AG04449 (cell line): ENCODE results near the gene RAB3IL1.
A peak's percentile ranks its signal among the peaks of the same experiment; 100 is the strongest.

Experiments used
- CTCF ChIA-PET: fragments of 350-600 bp; formaldehyde crosslinking; extraction: SDS; loops from one replicate; lab custom pipeline; 2021; ENCODE audit warnings: antibody characterized with exemption; lab: Yijun Ruan, JAX
- POLR2A ChIA-PET: fragments of 400-600, 350-600 bp; formaldehyde crosslinking; extraction: SDS; loops from one replicate; lab custom pipeline; 2020; ENCODE audit warnings: antibody characterized with exemption, inconsistent platforms; lab: Yijun Ruan, JAX
- DNase-seq: peaks from one replicate; pipeline ENCODE4 v3.0.0-alpha.2; 2010; ENCODE audit warnings: low read depth, low spot score
- H3K4me3 ChIP-seq: 2 replicates; pipeline ENCODE4 v1.5.1; 2011; ENCODE audit warnings: low read depth, mild to moderate bottlenecking, control low read depth, low read length
- TF ChIP-seq, protein P1 (sequence below): IDR thresholded peaks from one replicate; pipeline ENCODE4 v1.5.1; 2011; ENCODE audit warnings: mild to moderate bottlenecking, moderate library complexity, low read length, control low read depth, inconsistent platforms; ENCODE audit not compliant: insufficient read depth; ENCODE audit errors: missing control alignments

Gene RAB3IL1

DNA sequence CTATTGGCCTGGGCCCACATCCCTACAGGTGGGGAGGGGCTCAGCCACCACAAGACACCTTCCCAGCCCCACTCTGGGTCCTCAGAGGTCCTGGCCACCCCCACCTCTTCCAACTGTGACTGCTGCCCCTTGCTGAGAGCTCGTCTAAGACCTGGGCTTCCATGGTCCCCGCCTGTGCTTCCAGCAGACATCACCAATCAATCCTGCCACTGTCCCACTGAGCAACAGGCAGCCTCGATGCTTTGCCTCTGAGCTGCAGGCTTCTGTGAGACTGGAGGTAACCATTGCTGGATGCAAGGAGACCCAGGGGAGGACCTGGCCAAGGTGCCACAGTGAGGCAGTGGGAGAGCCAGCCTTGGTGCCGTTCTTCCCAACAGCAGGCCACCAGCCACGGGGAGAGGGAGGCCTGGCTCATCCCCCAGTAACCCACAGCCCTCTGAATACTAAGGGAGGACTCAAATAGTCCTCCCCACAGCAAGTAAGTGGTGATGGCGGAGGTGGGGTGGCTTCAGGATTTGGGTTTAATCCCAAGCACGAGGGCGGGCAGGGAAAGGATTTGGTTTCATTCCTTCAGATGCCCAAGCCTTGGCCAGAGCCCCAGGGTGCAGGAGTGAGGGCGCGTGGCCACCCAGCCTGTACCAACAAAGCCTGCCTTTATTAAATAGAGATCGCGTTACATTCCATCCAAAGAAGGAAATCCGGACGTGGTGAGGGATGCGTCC, 20.5 kb downstream of the RAB3IL1 start:
- POLR2A ChIA-PET = no interaction called here
- CTCF ChIA-PET = interaction anchor here (0.7 to 18.2 kb wide), 26 partner anchors 8 to 226 kb away, joined by 3 to 568 read pairs (median 26); partner anchors contain the start of genes BEST1, FEN1, FTH1 and INCENP

DNA sequence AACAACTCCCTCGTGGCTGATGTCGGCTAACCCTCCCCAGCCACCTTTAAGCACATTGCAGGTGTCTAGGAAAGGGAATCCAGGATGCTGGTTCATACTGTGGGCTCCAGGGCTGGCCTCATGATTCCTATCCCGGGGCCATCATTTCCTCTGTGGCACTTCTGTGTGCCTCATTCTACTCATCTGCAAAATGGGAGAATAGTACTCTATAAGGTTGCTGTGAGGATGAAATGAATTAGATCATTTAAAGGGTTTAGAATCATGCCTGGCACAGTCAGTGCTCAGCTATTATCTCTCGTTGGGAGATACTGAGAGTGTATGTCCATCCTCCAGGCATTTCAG, 21.7 kb downstream of the RAB3IL1 start:
- no peak for DNase-seq
- TF ChIP-seq, protein P1, sequence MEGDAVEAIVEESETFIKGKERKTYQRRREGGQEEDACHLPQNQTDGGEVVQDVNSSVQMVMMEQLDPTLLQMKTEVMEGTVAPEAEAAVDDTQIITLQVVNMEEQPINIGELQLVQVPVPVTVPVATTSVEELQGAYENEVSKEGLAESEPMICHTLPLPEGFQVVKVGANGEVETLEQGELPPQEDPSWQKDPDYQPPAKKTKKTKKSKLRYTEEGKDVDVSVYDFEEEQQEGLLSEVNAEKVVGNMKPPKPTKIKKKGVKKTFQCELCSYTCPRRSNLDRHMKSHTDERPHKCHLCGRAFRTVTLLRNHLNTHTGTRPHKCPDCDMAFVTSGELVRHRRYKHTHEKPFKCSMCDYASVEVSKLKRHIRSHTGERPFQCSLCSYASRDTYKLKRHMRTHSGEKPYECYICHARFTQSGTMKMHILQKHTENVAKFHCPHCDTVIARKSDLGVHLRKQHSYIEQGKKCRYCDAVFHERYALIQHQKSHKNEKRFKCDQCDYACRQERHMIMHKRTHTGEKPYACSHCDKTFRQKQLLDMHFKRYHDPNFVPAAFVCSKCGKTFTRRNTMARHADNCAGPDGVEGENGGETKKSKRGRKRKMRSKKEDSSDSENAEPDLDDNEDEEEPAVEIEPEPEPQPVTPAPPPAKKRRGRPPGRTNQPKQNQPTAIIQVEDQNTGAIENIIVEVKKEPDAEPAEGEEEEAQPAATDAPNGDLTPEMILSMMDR = no peak
- POLR2A ChIA-PET = no interaction called here
- CTCF ChIA-PET = interaction anchor here (0.7 to 18.2 kb wide), 13 partner anchors 9 to 227 kb away, joined by 3 to 568 read pairs (median 110); partner anchors contain the start of genes BEST1, FEN1, FTH1 and INCENP
- no peak overlapping the region for H3K4me3 ChIP-seq

More for the DNA sequence above, 20.5 kb downstream of the RAB3IL1 start:
- no peak for DNase-seq
- H3K4me3 ChIP-seq = no peak overlapping the region
- TF ChIP-seq, protein P1 = no peak

DNA sequence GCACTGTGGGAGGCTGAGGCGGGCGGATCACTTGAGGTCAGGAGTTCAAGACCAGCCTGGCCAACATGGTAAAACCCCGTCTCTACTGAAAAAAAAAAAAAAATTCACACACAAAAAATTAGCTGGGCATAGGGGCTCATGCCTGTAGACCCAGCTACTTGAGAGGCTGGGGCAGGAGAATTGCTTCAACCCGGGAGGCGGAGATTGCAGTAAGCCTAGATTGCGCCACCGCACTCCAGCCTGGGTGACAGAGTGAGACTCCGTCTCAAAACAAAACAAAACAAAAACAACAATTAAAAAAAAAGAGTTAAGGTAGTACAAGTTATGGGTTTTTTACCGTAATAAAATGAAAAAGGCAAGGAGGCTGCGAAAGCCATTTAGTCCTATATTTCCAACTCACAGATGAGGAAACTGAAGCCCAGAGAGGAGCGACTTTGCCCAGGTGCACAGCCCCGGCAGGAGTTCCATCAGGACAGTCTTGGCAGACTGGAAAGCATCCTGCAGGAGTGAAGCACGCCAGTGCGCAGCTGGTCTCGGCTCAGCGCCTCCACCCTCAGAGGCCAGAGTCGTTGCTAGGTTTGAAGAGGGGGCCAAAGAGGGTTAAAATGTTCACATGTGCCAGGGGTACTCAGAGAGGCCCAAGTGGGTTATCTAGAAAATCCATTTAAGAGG, 22.2 kb downstream of the RAB3IL1 start:
- no peak overlapping the region for H3K4me3 ChIP-seq
- TF ChIP-seq, protein P1 = no peak
- ChIA-PET CTCF (interaction anchor here (5.9 to 18.2 kb wide), 8 partner anchors 17 to 211 kb away, joined by 66 to 568 read pairs (median 207); partner anchors contain the start of genes BEST1, FEN1, FTH1 and RAB3IL1), POLR2A (no interaction called here)
- no peak for DNase-seq

DNA sequence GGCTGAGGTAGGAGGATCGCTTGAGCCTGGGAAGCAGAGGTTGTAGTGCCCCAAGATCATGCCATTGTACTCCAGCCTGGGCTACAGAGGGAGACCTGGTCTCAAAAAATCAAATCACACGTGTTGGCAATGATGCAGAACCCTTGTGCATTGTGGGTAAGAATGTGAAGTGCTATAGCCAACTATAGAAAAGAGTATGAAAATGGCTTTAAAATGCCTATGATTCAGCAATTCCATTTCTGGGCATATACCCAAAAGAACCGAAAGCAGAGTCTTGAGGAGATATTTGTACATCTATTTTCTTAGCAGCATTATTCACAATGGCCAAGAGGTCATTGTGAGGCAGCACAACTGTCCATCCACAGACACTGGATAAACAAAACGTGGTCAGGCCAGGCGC, 23.4 kb downstream of the RAB3IL1 start:
- ChIA-PET POLR2A (no interaction called here), CTCF (interaction anchor here (1.2 to 18.2 kb wide), 5 partner anchors 53 to 213 kb away, joined by 3 to 406 read pairs (median 15); no protein-coding TSS in a partner anchor)
- H3K4me3 ChIP-seq = no peak overlapping the region
- TF ChIP-seq, protein P1 = no peak
- peak; percentile 75 for DNase-seq

DNA sequence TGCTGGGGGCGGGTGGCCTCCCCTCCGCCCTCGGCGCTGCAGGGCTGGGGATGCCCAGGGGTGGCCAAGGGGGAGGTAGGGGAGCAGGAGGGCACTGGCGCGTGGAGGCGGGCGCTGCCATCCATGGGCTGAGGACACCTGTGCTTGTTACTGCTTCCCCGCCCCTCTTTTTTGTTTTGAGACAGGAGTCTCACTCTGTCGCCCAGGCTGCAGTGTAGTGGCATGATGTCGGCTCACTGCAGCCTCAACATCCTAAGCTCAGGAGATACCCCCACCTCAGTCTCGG, 25.3 kb downstream of the RAB3IL1 start:
- TF ChIP-seq, protein P1 = peak; percentile 16
- CTCF ChIA-PET = interaction anchor here (2.2 to 18.2 kb wide), 3 partner anchors 55 to 193 kb away, joined by 15 to 406 read pairs (median 21); no protein-coding TSS in a partner anchor
- peak overlapping the region; percentile 90 for H3K4me3 ChIP-seq
- no peak for DNase-seq
- POLR2A ChIA-PET = no interaction called here
